Spleen (tissue), 11 donors: ENCODE results near the gene SPTSSA. TPM values are rescaled to one million over a fixed set of nuclear protein-coding genes. Genes with fewer than 3 reads are reported as not detected.
"Not testable (repeated sequence)": the region's sequence is repeated elsewhere in the genome, so short reads cannot be mapped to it uniquely, and the experiment has no call there.

ENCODE experiments used
- DNase-seq: peaks from one replicate; pipeline ENCODE4 v3.0.0-alpha.2; 2020
- H3K27ac ChIP-seq, 8 donors: fragments of 200-600 bp; sonication (generic) in 7 of 8; 1 replicate in 4 of 8; 2 replicates in 4 of 8; pipeline versions ENCODE4 v1.5.0 to v1.8.0; 2016 to 2021; ENCODE audit warnings: inconsistent platforms in 4 of 8, mild to moderate bottlenecking in 4 of 8, moderate library complexity in 1 of 8
- H3K27me3 ChIP-seq, 7 donors: fragments of 200-600 bp; sonication (generic) in 6 of 7; replicated peaks in 1 of 7; 1 replicate in 4 of 7; 2 replicates in 3 of 7; pipeline versions ENCODE4 v1.5.0 to v1.8.0; 2016 to 2021; ENCODE audit warnings: inconsistent platforms in 3 of 7, mild to moderate bottlenecking in 1 of 7
- H3K36me3 ChIP-seq, 6 donors: fragments of 200-600 bp; sonication (generic) in 5 of 6; 1 replicate in 4 of 6; 2 replicates in 2 of 6; pipeline versions ENCODE4 v1.5.0 to v1.8.0; 2016 to 2021; ENCODE audit warnings: inconsistent platforms in 2 of 6
- H3K4me1 ChIP-seq, 6 donors: fragments of 200-600 bp; sonication (generic) in 5 of 6; 1 replicate in 3 of 6; 2 replicates in 3 of 6; pipeline versions ENCODE4 v1.5.0 to v1.8.0; 2016 to 2021; ENCODE audit warnings: inconsistent platforms in 3 of 6
- H3K4me3 ChIP-seq, 8 donors: fragments of 200-600 bp; sonication (generic) in 7 of 8; 1 replicate in 4 of 8; 2 replicates in 4 of 8; pipeline versions ENCODE4 v1.5.0 to v1.8.0; 2016 to 2021; ENCODE audit warnings: inconsistent platforms in 4 of 8, mild to moderate bottlenecking in 4 of 8, moderate library complexity in 2 of 8
- H3K9me3 ChIP-seq, 8 donors: fragments of 200-600 bp; sonication (generic) in 7 of 8; 1 replicate in 4 of 8; 2 replicates in 4 of 8; pipeline versions ENCODE4 v1.5.0 to v1.8.0; 2016 to 2021; ENCODE audit warnings: inconsistent platforms in 4 of 8
- POLR2A ChIP-seq, 3 donors: fragments of 450-650 bp; IDR thresholded peaks; one replicate each; pipeline ENCODE4 v1.5.1; 2017; ENCODE audit warnings: antibody characterized with exemption in 3 of 3, mild to moderate bottlenecking in 1 of 3
- POLR2AphosphoS5 ChIP-seq, 3 donors: sonication (generic); formaldehyde crosslinking; IDR thresholded peaks; one replicate each; pipeline ENCODE4 v1.5.1; 2017; ENCODE audit warnings: antibody characterized with exemption in 3 of 3
- WGBS, 5 donors: extraction: QIAGEN DNeasy Blood & Tissue Kit in 3 of 5; methylation state at CpG; one replicate each; pipeline versions ENCODE4 v1.1.5 to v1.1.7; 2013 to 2018; 5-methylcytosine and 5-hydroxymethylcytosine counted together
- intact Hi-C: fragments of 100-400 bp; cut with DNase I; formaldehyde crosslinking; loops from one replicate; pipeline ENCODE4 v1.15.0; 2023; ENCODE audit warnings: low total_unique reads
- polyA plus RNA-seq, 3 donors: library from polyadenylated mRNA; stranded (reverse); fragments of 200-250 nt; gene quantifications; one replicate each; pipeline ENCODE4 v1.2.1, GENCODE V29; 2013
- total RNA-seq, 7 donors: library from RNA; depleted of rRNA in 3 of 7; stranded (reverse); fragments of >200 nt in 3 of 7; fragmentation: NEBNext Ultra II Directional in 4 of 7; extraction: Animal tissue kit (Norgen Biotek cat#: 25700) in 4 of 7; gene quantifications; one replicate each; pipeline versions ENCODE4 v1.1.0 to v1.2.1, GENCODE V29; 2016 to 2021
- TF ChIP-seq, protein P1 (sequence below), 11 experiments: fragments of 200-600 bp in 7 of 11; fragments of 450-650 bp in 4 of 11; sonication (generic) in 4 of 11; IDR thresholded peaks in 8 of 11; conservative IDR thresholded peaks in 3 of 11; 1 replicate in 7 of 11; 2 replicates in 4 of 11; pipeline versions ENCODE4 v1.4.0 to v1.8.0; 2016 to 2021; ENCODE audit warnings: antibody characterized with exemption in 11 of 11, inconsistent platforms in 4 of 11, mild to moderate bottlenecking in 1 of 11
- donor health status: healthy with polysubstance abuse.
- donor health status: DM: no; HTN: no; CAD: no; lungs with moderate emphysema.
- donor health status: DM: no; HTN: no; CAD: no.
- donor health status: Bipolar disorder and iron deficiency.
- donor health status: healthy.
- donor health status: DM: no; HTN: no; CAD: no.
- donor health status: DM: yes; HTN: yes; CAD: no.

The SPTSSA gene
- total and polyA plus RNA-seq, 10 donors = 8.9 to 16.7 (median 13.3) TPM

DNA sequence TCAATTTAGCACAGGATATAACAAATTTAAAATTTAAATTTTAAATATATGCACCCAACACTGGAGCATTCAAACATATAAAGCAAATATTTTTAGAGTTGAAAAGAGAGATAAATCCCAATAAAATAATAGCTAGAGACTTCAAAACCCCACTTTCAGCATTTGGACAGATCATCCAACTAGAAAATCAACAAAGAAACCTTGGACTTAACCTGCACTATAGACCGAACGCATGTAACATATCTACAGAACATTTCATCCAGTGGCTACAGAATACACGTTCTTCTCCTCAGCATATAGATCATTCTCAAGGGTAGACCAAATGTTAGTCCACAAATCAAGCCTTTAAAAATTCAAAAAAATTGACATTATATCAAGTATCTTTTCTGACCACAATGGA is 64.0 kb downstream of the SPTSSA start:
- no peak for TF ChIP-seq POLR2A (IDR thresholded peaks at IDR 0.05)
- TF ChIP-seq POLR2AphosphoS5 (IDR thresholded peaks at IDR 0.05) = no peak
- TF ChIP-seq, protein P1, sequence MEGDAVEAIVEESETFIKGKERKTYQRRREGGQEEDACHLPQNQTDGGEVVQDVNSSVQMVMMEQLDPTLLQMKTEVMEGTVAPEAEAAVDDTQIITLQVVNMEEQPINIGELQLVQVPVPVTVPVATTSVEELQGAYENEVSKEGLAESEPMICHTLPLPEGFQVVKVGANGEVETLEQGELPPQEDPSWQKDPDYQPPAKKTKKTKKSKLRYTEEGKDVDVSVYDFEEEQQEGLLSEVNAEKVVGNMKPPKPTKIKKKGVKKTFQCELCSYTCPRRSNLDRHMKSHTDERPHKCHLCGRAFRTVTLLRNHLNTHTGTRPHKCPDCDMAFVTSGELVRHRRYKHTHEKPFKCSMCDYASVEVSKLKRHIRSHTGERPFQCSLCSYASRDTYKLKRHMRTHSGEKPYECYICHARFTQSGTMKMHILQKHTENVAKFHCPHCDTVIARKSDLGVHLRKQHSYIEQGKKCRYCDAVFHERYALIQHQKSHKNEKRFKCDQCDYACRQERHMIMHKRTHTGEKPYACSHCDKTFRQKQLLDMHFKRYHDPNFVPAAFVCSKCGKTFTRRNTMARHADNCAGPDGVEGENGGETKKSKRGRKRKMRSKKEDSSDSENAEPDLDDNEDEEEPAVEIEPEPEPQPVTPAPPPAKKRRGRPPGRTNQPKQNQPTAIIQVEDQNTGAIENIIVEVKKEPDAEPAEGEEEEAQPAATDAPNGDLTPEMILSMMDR (IDR thresholded peaks at IDR 0.05 in 8 of 11, conservative IDR thresholded peaks at IDR 0.05 in 3 of 11) = no peak
- DNase-seq = no peak
- Histone ChIP-seq H3K27me3 (no peaks in the 10 kb centered on the region), H3K4me1 (no peaks in the 10 kb centered on the region), H3K27ac (no peak overlapping the region), H3K4me3 (no peak overlapping the region), H3K36me3 (no peaks in the 10 kb centered on the region), H3K9me3 (no peaks in the 10 kb centered on the region)
- intact Hi-C loops = no loop called here
- 56 to 95% (median 83%) methylated on average over 3 of the region's 3 CpGs for WGBS, 5 donors

DNA sequence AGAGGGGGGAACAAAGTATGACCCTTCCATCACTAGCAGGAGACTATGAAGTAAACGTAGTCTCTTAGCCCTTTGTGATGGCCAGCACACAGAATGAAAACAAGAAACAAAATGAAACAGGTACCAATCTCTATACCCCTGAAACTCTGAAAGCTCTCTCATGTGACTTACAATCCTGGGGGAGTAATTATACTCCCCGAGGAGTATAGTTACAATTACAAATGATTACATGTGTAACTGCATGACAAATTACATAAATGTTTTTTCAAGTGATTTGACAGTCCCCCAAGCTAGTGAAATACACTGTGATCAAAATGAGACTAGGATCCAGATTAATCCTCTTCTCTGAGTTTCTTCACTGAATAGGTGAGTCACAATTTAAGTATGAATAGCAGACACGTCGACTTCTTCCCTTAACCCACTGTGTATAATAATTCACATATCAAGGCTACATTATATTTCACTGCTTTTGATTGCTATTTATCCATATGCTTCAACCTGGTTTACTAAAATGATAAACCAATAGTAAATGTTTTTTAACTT is 74.0 kb downstream of the SPTSSA start:
- DNase-seq = no peak
- Histone ChIP-seq H3K27ac (no peak overlapping the region), H3K9me3 (peaks cover 0 to 24% (median 14%) of the 10 kb centered on the region in 8 donors), H3K27me3 (peaks cover 0 to 20% (median 3%) of the 10 kb centered on the region in 7 donors), H3K36me3 (no peaks in the 10 kb centered on the region), H3K4me1 (no peaks in the 10 kb centered on the region), H3K4me3 (no peak overlapping the region)
- TF ChIP-seq POLR2AphosphoS5 (IDR thresholded peaks at IDR 0.05) = no peak
- TF ChIP-seq POLR2A (IDR thresholded peaks at IDR 0.05) = no peak
- TF ChIP-seq, protein P1 (IDR thresholded peaks at IDR 0.05 in 8 of 11, conservative IDR thresholded peaks at IDR 0.05 in 3 of 11) = no peak
- WGBS, 5 donors = 69 to 86% (median 85%) methylated on average over 4 of the region's 4 CpGs
- intact Hi-C loops = no loop called here

DNA sequence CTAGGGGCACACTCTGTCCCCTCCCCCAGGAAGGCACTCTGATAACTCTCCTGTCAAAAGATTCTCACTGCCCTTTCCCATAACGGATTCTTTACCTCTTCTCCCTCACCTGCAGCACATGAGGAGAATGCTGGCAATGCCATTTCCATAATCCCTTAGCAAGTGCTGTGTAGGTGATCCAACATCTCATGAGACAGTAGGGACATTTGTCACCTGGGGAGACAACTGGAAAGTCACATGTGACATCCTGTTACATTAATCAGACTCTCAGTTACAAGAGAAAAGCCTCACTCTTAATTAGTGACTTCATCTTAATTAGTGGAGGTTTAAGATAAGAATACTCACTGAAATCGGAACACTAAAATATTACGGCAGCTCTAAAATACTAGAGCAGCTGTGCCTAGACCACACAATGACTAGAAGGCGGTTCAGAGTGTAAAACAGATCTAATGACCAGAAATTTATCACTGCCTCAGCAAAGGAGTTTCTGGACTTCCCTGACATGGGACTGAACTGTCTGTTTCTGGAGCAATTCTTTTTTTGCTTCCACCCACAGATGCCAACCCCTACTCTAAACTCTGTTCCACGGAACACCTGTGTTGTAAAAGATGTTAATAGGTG is 75.1 kb downstream of the SPTSSA start:
- intact Hi-C loops = no loop called here
- Histone ChIP-seq H3K36me3 (no peaks in the 10 kb centered on the region), H3K4me3 (no peak overlapping the region), H3K27ac (no peak overlapping the region), H3K9me3 (peaks cover 0 to 24% (median 14%) of the 10 kb centered on the region in 8 donors), H3K27me3 (peaks cover 0 to 20% (median 3%) of the 10 kb centered on the region in 7 donors), H3K4me1 (no peaks in the 10 kb centered on the region)
- TF ChIP-seq POLR2AphosphoS5 (IDR thresholded peaks at IDR 0.05) = no peak
- TF ChIP-seq, protein P1 (IDR thresholded peaks at IDR 0.05 in 8 of 11, conservative IDR thresholded peaks at IDR 0.05 in 3 of 11) = no peak
- TF ChIP-seq POLR2A (IDR thresholded peaks at IDR 0.05) = no peak
- WGBS, 5 donors = 72 to 83% (median 76%) methylated on average over 5 of the region's 5 CpGs
- DNase-seq = no peak

DNA sequence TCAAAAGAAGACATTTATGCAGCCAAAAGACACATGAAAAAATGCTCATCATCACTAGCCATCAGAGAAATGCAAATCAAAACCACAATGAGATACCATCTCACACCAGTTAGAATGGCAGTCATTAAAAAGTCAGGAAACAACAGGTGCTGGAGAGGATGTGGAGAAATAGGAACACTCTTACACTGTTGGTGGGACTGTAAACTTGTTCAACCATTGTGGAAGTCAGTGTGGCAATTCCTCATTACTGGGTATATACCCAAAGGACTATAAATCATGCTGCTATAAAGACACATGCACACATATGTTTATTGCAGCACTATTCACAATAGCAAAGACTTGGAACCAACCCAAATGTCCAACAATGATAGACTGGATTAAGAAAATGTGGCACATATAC is 76.2 kb downstream of the SPTSSA start:
- H3K4me3 ChIP-seq, intact Hi-C loops, DNase-seq, H3K27me3 ChIP-seq, H3K36me3 ChIP-seq, H3K27ac ChIP-seq, H3K4me1 ChIP-seq: not testable (repeated sequence)
- peaks cover 0 to 16% (median 7%) of the 10 kb centered on the region in 8 donors for H3K9me3 ChIP-seq
